GM13976 (cell line): ENCODE measurements around the gene SYVN1.

Experiments
- DNase-seq: peaks from one replicate; pipeline ENCODE4 v3.0.0; 2012; ENCODE audit warnings: low spot score
- CTCF ChIP-seq: IDR thresholded peaks from 2 replicates; pipeline ENCODE4 v1.5.1; 2012; ENCODE audit warnings: borderline replicate concordance, mild to moderate bottlenecking; ENCODE audit not compliant: insufficient read depth; ENCODE audit errors: extremely low read depth, missing control alignments, control extremely low read depth
- in situ Hi-C: fragments of 300-500 bp; cut with MboI; formaldehyde crosslinking; loops from one replicate; pipeline ENCODE4 v1.12.0; 2022; ENCODE audit warnings: low sequenced_read_pairs, mixed read lengths, inconsistent platforms; ENCODE audit not compliant: unreplicated experiment

SYVN1 gene

GRCh38 chr11:65172600-65172999 is 38.3 kb upstream of the SYVN1 start:
- in situ Hi-C loops = no loop called here
- no peak for DNase-seq
- no peak for TF ChIP-seq CTCF

GRCh38 chr11:65170058-65170534 is 35.8 kb upstream of the SYVN1 start, which contains the start of gene SPDYC:
SPDYC (plus strand) TSS chr11:65170233; CDS start chr11:65171358, 1,125 bp downstream.
- in situ Hi-C loops = no loop called here
- TF ChIP-seq CTCF = no peak
- DNase-seq = no peak

GRCh38 chr11:65169164-65169641 is 34.9 kb upstream of the SYVN1 start:
- in situ Hi-C loops = no loop called here
- no peak for TF ChIP-seq CTCF
- DNase-seq = no peak

GRCh38 chr11:65167656-65168055 is 33.3 kb upstream of the SYVN1 start:
- in situ Hi-C loops = no loop called here
- TF ChIP-seq CTCF = no peak
- DNase-seq = no peak

- no peak for DNase-seq
- in situ Hi-C loops = no loop called here
- no peak for TF ChIP-seq CTCF
These were observed 32.6 kb upstream of the SYVN1 start for GRCh38 chr11:65166893-65167292.

- DNase-seq = no peak
- in situ Hi-C loops = no loop called here
- TF ChIP-seq CTCF = no peak
These were observed 31.3 kb upstream of the SYVN1 start for GRCh38 chr11:65165410-65166317.
